ENCODE measurements around the gene GPRIN1.

DNA sequence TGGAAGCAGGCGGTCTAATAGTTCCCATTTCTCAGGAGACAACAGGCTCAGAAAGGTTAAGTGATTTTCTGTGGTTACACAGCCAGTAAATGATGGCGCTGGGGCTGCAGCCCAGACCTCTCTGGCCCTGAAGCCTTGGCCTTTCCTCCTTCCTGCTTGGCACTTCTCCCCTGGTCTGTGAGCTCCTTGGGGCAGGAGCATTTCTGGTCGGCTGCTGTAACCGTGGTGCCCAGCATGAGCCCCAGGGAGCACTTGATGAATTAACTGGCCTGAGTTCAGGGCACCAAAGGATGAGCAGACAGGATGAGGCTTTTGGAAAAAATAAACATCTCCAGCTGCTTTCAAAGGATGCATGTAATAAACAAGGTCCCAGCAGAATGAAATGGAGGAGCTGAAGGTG, 30.6 kb downstream of the GPRIN1 start:
- TF ChIP-seq POLR2AphosphoS5 (IDR thresholded peaks at IDR 0.05; ENCODE audit: low read depth, low read length) (no peak), POLR2A (IDR thresholded peaks at IDR 0.05; ENCODE audit: low read depth, low read length) (no peak), SPI1 (IDR thresholded peaks at IDR 0.05; ENCODE audit: low read depth, low read length) (no peak), TAF1 (IDR thresholded peaks at IDR 0.05; ENCODE audit: low read depth, low read length) (no peak)
